H1 (cell line): Measurements from ENCODE around the gene UBR1. TPM values are rescaled to one million over a fixed set of nuclear protein-coding genes. Genes with fewer than 3 reads are reported as not detected.

Experiments used
- CTCF ChIA-PET: fragments of 300-600 bp; sonication (Branson Sonifier 250); formaldehyde crosslinking; loops from one replicate; lab custom pipeline; 2021; ENCODE audit not compliant: partially characterized antibody; lab: Charles Lee
- POLR2A ChIA-PET: fragments of 300-600 bp; sonication (Branson Sonifier 250); formaldehyde crosslinking; loops from one replicate; lab custom pipeline; 2021; ENCODE audit warnings: inconsistent platforms; ENCODE audit not compliant: partially characterized antibody; lab: Charles Lee
- DNase-seq, 2 experiments: peaks; one replicate each; pipeline versions ENCODE4 v3.0.0 to v3.0.0-alpha.2; 2010 to 2022; ENCODE audit warnings: low spot score in 2 of 2, low read depth in 1 of 2, mixed read lengths in 1 of 2
- FAIRE-seq: peaks from 2 replicates; lab custom pipeline; 2011; peaks lifted over from hg19 to GRCh38; lab: Jason Lieb, UNC
- H2AFZ ChIP-seq: 2 replicates; pipeline ENCODE4 v1.8.1; 2012; ENCODE audit warnings: low read length, inconsistent platforms
- H2AK5ac ChIP-seq: 2 replicates; pipeline ENCODE4 v1.6.1; 2013; ENCODE audit warnings: low read depth, low read length
- H2BK120ac ChIP-seq: replicated peaks from 2 replicates; pipeline ENCODE3; 2013; ENCODE audit warnings: low read depth, low read length, inconsistent platforms
- H2BK12ac ChIP-seq: 2 replicates; pipeline ENCODE4 v1.6.1; 2013; ENCODE audit warnings: low read depth, low read length
- H2BK15ac ChIP-seq: 2 replicates; pipeline ENCODE4 v1.6.1; 2013; ENCODE audit warnings: low read length
- H2BK20ac ChIP-seq: 2 replicates; pipeline ENCODE4 v1.6.1; 2013; ENCODE audit warnings: low read length
- H2BK5ac ChIP-seq: 2 replicates; pipeline ENCODE4 v1.6.1; 2013; ENCODE audit warnings: low read depth, low read length
- H3K14ac ChIP-seq: 2 replicates; pipeline ENCODE4 v1.6.1; 2013; ENCODE audit warnings: inconsistent platforms; ENCODE audit not compliant: insufficient read length
- H3K18ac ChIP-seq: 2 replicates; pipeline ENCODE4 v1.6.1; 2013; ENCODE audit warnings: low read length; ENCODE audit errors: extremely low read depth
- H3K23ac ChIP-seq: 2 replicates; pipeline ENCODE4 v1.6.1; 2013; ENCODE audit warnings: inconsistent platforms; ENCODE audit not compliant: insufficient read length
- H3K23me2 ChIP-seq: 2 replicates; pipeline ENCODE4 v1.6.1; 2013; ENCODE audit warnings: low read depth, low read length
- H3K27ac ChIP-seq: 2 replicates; pipeline ENCODE4 v1.6.1; 2011; ENCODE audit warnings: low read depth, low read length, inconsistent platforms
- H3K27me3 ChIP-seq, 4 experiments: replicated peaks in 1 of 4; 1 replicate in 1 of 4; 2 replicates in 3 of 4; pipeline versions ENCODE4 v1.6.1 to v1.8.1; 2011 to 2013; ENCODE audit warnings: low read length in 3 of 4, mild to moderate bottlenecking in 3 of 4, inconsistent platforms in 2 of 4, mixed read lengths in 2 of 4, moderate library complexity in 1 of 4; ENCODE audit not compliant: control insufficient read depth in 3 of 4, insufficient read depth in 3 of 4; ENCODE audit errors: extremely low read depth in 1 of 4
- H3K36me3 ChIP-seq, 4 experiments: 2 replicates each; pipeline versions ENCODE4 v1.6.1 to v1.8.1; 2011 to 2013; ENCODE audit warnings: mild to moderate bottlenecking in 4 of 4, low read length in 3 of 4, moderate library complexity in 2 of 4, control low read depth in 1 of 4, inconsistent platforms in 1 of 4; ENCODE audit not compliant: insufficient read depth in 4 of 4, control insufficient read depth in 2 of 4
- H3K4ac ChIP-seq: replicated peaks from 2 replicates; pipeline ENCODE3; 2013; ENCODE audit warnings: low read length, low read depth, mixed read lengths, inconsistent platforms; ENCODE audit not compliant: insufficient read length
- H3K4me1 ChIP-seq, 4 experiments: replicated peaks in 1 of 4; 1 replicate in 1 of 4; 2 replicates in 3 of 4; pipeline versions ENCODE4 v1.6.1 to v1.8.1; 2011 to 2013; ENCODE audit warnings: low read length in 3 of 4, inconsistent platforms in 2 of 4, mixed read lengths in 1 of 4; ENCODE audit not compliant: insufficient read depth in 4 of 4, control insufficient read depth in 3 of 4
- H3K4me2 ChIP-seq, 2 experiments: 2 replicates each; pipeline versions ENCODE4 v1.6.1 to v1.8.1; 2011 to 2013; ENCODE audit warnings: low read depth in 2 of 2, low read length in 2 of 2, control low read depth in 1 of 2, inconsistent platforms in 1 of 2, mild to moderate bottlenecking in 1 of 2; ENCODE audit not compliant: insufficient read depth in 1 of 2
- H3K4me3 ChIP-seq, 4 experiments: fragments of 200-600, 300-600 bp in 1 of 4; sonication (generic), shearing (Covaris generic), sonication (Bioruptor Twin) in 1 of 4; 2 replicates each; pipeline versions ENCODE4 v1.5.1 to v1.8.1; 2011 to 2016; ENCODE audit warnings: low read length in 4 of 4, low read depth in 3 of 4, control low read depth in 2 of 4, inconsistent platforms in 2 of 4, mild to moderate bottlenecking in 2 of 4, mixed read lengths in 1 of 4, moderate library complexity in 1 of 4; ENCODE audit not compliant: insufficient read depth in 2 of 4; ENCODE audit errors: extremely low read depth in 1 of 4
- H3K56ac ChIP-seq: replicated peaks from 2 replicates; pipeline ENCODE3; 2013; ENCODE audit warnings: low read depth, mild to moderate bottlenecking, mixed read lengths, low read length, inconsistent platforms; ENCODE audit not compliant: insufficient read length
- H3K79me1 ChIP-seq: 2 replicates; pipeline ENCODE4 v1.6.1; 2013; ENCODE audit warnings: low read depth, low read length, control low read depth
- H3K79me2 ChIP-seq, 2 experiments: 2 replicates each; pipeline versions ENCODE4 v1.6.1 to v1.8.1; 2012 to 2013; ENCODE audit warnings: low read length in 2 of 2, mild to moderate bottlenecking in 2 of 2, inconsistent platforms in 1 of 2; ENCODE audit not compliant: insufficient read depth in 2 of 2, control insufficient read depth in 1 of 2
- H3K9ac ChIP-seq, 4 experiments: replicated peaks in 1 of 4; 1 replicate in 1 of 4; 2 replicates in 3 of 4; pipeline versions ENCODE4 v1.6.1 to v1.8.1; 2011 to 2013; ENCODE audit warnings: low read depth in 3 of 4, low read length in 3 of 4, control low read depth in 2 of 4, mild to moderate bottlenecking in 2 of 4, moderate library complexity in 2 of 4, inconsistent platforms in 1 of 4; ENCODE audit errors: extremely low read depth in 1 of 4
- H3K9me3 ChIP-seq, 2 experiments: 2 replicates each; pipeline versions ENCODE4 v1.6.1 to v1.8.1; 2012 to 2013; ENCODE audit warnings: mild to moderate bottlenecking in 2 of 2, moderate library complexity in 2 of 2, control low read depth in 1 of 2, inconsistent platforms in 1 of 2, low read depth in 1 of 2, low read length in 1 of 2, mixed read lengths in 1 of 2; ENCODE audit not compliant: insufficient read depth in 2 of 2
- H4K20me1 ChIP-seq, 2 experiments: replicated peaks in 1 of 2; 2 replicates each; pipeline versions ENCODE3 to v1.8.1; 2011 to 2013; ENCODE audit warnings: inconsistent platforms in 2 of 2, low read length in 2 of 2, mild to moderate bottlenecking in 1 of 2; ENCODE audit not compliant: insufficient read depth in 2 of 2, control insufficient read depth in 1 of 2
- H4K5ac ChIP-seq: 2 replicates; pipeline ENCODE4 v1.6.1; 2013; ENCODE audit warnings: low read length, low read depth, mixed read lengths, inconsistent platforms; ENCODE audit not compliant: insufficient read length
- H4K8ac ChIP-seq: 2 replicates; pipeline ENCODE4 v1.8.0; 2013; ENCODE audit warnings: mild to moderate bottlenecking, moderate library complexity, low read length, inconsistent platforms; ENCODE audit not compliant: insufficient read depth; ENCODE audit errors: extremely low read depth
- H4K91ac ChIP-seq: replicated peaks from 2 replicates; pipeline ENCODE3; 2013; ENCODE audit warnings: low read length, mixed read lengths, inconsistent platforms; ENCODE audit not compliant: insufficient read length
- SP4 ChIP-seq: IDR thresholded peaks from 2 replicates; pipeline ENCODE4 v1.6.1; 2012; ENCODE audit warnings: low read length, inconsistent platforms
- TBP ChIP-seq: IDR thresholded peaks from 2 replicates; pipeline ENCODE4 v1.6.1; 2011; ENCODE audit warnings: low read depth, low read length, improper control_type of control experiment
- WGBS, 2 experiments: shearing (Covaris generic) in 1 of 2; methylation state at CpG; one replicate each; pipeline versions ENCODE4 v1.1.6 to v1.1.7; 2013 to 2015; ENCODE audit warnings: low lambda C conversion rate in 2 of 2, mixed read lengths in 2 of 2, inconsistent platforms in 1 of 2, low coverage in 1 of 2, missing lambda C conversion rate in 1 of 2; ENCODE audit not compliant: insufficient replicate concordance in 2 of 2, insufficient coverage in 1 of 2, insufficient read length in 1 of 2; ENCODE audit errors: extremely low coverage in 1 of 2, missing lambda C conversion rate in 1 of 2; 5-methylcytosine and 5-hydroxymethylcytosine counted together
- polyA plus RNA-seq, 7 experiments: library from polyadenylated mRNA; depleted of rRNA in 3 of 7; stranded (reverse) in 5 of 7; unstranded in 2 of 7; fragments of >200 nt in 5 of 7; fragments of 200-250 nt in 2 of 7; gene quantifications; 1 replicate in 5 of 7; 2 replicates in 1 of 7; 4 replicates in 1 of 7; pipeline versions ENCODE4 v1.2.1 to v1.2.3, GENCODE V29; 2011 to 2013; ENCODE audit warnings: missing spikeins in 2 of 7, mixed read lengths in 2 of 7
- total RNA-seq: library from RNA; stranded (reverse); fragmentation: NEBNext Ultra II Directional; extraction: Animal tissue kit (Norgen Biotek cat#: 25700); gene quantifications from 2 replicates; pipeline ENCODE4 v1.2.1, GENCODE V29; 2021

Gene UBR1
- total and polyA plus RNA-seq, 2 of the 8 experiments (the other 6 are each of a cell fraction or from before 2014, with no cell fraction given), result 3.7 to 18.7 TPM

GRCh38 chr15:42971830-42972229 is 134.0 kb downstream of the UBR1 start:
- Histone ChIP-seq H3K56ac (no peak overlapping the region), H3K36me3 (peaks cover 0 to 20% (median 8%) of the 10 kb centered on the region in 4 experiments; a peak in 5 of 8 replicates), H4K91ac (no peak overlapping the region), H3K4ac (no peak overlapping the region), H3K4me3 (no peak overlapping the region), H4K20me1 (no peaks in the 10 kb centered on the region), H2BK120ac (no peak overlapping the region), H3K27ac (no peak overlapping the region), H3K79me1 (no peaks in the 10 kb centered on the region), H4K8ac (no peak overlapping the region), H2BK5ac (no peak overlapping the region), H2AK5ac (no peak overlapping the region), H2BK12ac (no peak overlapping the region), H3K23ac (no peak overlapping the region), H3K79me2 (no peaks in the 10 kb centered on the region), H3K4me2 (no peak overlapping the region), H3K18ac (no peak overlapping the region), H2BK20ac (no peak overlapping the region), H2BK15ac (no peak overlapping the region), H3K9me3 (no peaks in the 10 kb centered on the region), H3K23me2 (no peaks in the 10 kb centered on the region), H2AFZ (no peak overlapping the region), H3K27me3 (no peaks in the 10 kb centered on the region), H3K9ac (no peak overlapping the region), H3K14ac (no peak overlapping the region), H3K4me1 (no peaks in the 10 kb centered on the region), H4K5ac (no peak overlapping the region)
- 95% methylated on average over 1 of the region's 1 CpG; no CpG with 5 or more reads in 1 of the 2 experiments for WGBS, 2 experiments
- FAIRE-seq (no peak), DNase-seq (no peak)
- TF ChIP-seq TBP (no peak), SP4 (no peak)
- POLR2A ChIA-PET, result no interaction called here
- CTCF ChIA-PET, result no interaction called here
